KBM-7 (cell line): ENCODE measurements around the gene LRRC51.
A peak's percentile ranks its signal among the peaks of the same experiment; 100 is the strongest.
"Not testable (repeated sequence)": the region's sequence is repeated elsewhere in the genome, so short reads cannot be mapped to it uniquely, and the experiment has no call there.

Source experiments
- DNase-seq: peaks from one replicate; pipeline ENCODE4 v3.0.0-alpha.2; 2015
- in situ Hi-C: fragments of 300-500 bp; cut with MboI; formaldehyde crosslinking; loops from 2 replicates; pipeline ENCODE4 v1.14.3; 2020; ENCODE audit warnings: low sequenced_read_pairs, low pct_unique_long_range_greater_than_20kb, mixed read lengths

LRRC51 gene

DNA sequence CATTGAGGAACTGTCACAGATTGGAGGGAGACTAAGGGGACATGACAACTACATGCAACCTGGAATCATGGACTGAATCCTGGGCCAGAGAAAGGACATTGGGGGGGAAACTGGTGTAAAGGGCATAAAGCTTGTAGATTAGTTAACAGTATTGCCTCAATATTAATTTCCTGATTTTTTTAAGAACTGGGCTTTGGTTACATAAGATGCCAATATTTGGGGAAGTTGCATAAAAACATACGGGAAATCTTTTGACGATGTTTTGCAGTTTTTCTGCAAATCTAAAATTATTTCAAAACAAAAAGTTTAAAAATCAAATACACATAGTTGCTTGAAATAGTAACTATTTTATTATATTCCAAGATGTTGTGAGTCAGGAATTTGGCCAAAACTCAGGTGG is 52.0 kb downstream of the LRRC51 start:
- in situ Hi-C loops: no loop called here
- DNase-seq: no peak

DNA sequence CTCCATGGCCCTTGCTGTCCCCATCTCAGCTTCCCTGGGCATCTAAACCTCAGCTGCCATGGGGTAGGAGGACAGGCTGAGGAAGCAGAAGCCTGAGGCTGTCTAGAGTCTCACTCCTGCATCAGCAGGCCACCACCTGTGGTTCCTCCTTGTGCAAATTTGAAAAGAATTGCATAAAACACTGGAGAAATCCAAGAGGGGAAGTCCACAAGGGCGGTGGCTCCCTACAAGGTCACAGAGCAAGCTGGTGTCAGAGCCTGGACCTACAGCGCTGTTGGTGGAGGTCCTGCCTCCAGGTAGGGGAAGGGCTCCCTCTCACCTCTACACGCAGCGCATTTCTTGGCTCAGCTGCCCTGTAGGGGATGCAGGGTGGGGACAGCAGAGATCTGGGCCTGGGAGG is 54.8 kb downstream of the LRRC51 start, which contains the start of gene FOLR3:
FOLR3 (plus strand) TSS at position 253 of the 400 bp plus-strand sequence. CDS start 228 bp downstream, outside the sequence.
- in situ Hi-C loops, DNase-seq: not testable (repeated sequence)

DNA sequence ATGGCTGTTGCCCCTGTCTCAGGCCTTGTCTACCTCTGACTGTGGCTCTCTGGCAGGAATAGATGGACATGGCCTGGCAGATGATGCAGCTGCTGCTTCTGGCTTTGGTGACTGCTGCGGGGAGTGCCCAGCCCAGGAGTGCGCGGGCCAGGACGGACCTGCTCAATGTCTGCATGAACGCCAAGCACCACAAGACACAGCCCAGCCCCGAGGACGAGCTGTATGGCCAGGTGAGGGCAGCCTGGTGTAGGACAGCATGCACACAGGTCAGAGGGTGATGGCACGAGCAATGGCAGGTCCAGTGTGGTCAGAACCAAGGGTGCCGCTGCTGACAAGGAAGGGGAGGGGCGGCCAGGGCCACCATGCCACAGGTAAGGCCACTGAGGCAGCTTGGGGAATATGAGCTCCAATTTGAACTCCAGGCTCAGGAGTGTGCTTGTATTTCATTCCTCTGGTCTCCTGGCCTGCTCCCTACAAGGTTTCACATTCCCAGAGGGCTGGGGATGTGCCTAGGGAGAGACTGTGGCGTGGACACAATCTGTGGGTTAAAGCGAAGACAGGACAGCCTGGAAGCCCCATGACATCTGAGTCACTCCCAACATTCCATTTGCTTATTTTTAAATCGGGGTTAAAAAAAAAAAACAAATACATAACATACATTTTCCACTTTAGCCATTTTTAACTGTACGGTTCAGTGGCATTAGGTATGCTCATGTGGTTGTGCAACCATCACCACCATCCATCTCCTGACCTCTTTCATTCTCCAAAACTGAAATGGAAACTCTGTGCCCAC is 55.4 kb downstream of the LRRC51 start:
- in situ Hi-C loops: no loop called here
- no peak for DNase-seq

DNA sequence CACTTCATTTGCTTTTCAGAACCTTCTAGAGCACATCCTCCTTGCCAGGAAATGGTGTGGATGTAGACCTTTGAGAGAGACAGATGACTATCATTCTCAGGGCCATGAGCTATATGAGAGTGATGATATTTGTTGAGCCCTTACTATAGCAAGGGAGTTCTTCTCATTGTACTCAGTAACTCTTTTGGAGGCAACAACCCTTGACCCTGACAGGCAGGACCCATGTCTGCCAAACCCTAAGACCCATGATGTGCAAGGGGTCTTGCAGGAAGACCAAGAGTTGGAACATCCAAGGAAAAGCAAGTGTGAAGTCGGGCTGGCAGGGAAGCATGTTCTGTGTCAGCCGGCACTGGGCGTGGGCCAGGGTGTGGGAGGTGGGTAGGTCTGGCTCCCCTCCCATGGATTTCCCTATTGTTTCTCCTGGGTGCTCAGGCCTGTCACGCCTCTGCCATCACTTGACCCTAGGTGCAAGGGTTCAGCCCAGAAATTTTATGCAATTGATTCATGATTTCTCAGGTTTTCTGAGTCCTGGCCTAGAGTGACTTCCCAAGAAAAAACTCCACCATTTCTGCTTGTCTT is 56.1 kb downstream of the LRRC51 start:
- no peak for DNase-seq
- in situ Hi-C loops: no loop called here

- in situ Hi-C loops: no loop called here
- DNase-seq: no peak
Observed at GRCh38 chr11:72138821-72139390, 58.3 kb downstream of the LRRC51 start.

GRCh38 chr11:72139500-72139899 is 58.9 kb downstream of the LRRC51 start:
- DNase-seq: no peak
- in situ Hi-C loops: no loop called here

DNA sequence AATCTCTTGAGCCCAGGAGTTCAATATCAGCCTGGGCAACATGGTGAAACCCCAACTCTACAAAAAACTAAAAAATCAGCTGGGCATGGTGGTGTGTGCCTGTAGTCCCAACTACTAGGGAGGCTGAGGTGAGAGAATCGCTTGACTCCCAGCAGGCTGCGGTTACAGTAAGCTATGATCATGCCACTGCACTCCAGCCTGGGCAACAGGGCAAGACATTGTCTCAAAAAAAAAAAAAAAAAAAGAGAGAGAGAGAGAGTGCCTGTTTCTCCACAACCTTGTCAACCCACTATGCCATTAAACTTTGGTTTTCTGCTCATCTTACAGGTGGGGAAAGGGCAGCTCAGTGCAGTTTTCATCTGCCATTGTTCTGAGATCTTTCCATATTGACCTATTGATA is 60.0 kb downstream of the LRRC51 start:
- DNase-seq: no peak
- in situ Hi-C loops: no loop called here

- in situ Hi-C loops: no loop called here
- DNase-seq: peak; percentile 12
Observed at GRCh38 chr11:72141066-72141465, 60.4 kb downstream of the LRRC51 start.

- DNase-seq, in situ Hi-C loops: not testable (repeated sequence)
Observed at GRCh38 chr11:72142086-72142485, 61.4 kb downstream of the LRRC51 start.

DNA sequence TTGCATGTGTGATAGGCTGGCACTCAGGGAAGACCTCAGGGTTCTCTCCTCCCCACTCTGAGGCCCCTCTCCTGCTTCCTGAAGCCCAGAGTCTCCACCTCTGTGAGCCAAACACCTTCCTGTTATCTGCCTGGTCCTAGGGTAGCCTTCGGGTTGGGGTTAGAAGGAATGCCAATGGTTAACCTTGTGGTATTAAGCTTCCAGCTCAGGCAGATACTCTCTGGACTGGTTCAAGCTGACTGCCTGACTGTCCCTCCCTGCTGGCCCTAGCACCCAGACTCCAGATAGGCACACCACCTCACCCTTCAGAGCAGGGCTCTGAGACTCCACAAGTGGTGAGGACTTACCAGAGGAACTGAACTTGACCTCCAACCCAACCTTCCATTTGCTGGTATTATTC is 61.9 kb downstream of the LRRC51 start:
- in situ Hi-C loops, DNase-seq: not testable (repeated sequence)

GRCh38 chr11:72144807-72145565 is 64.3 kb downstream of the LRRC51 start:
- in situ Hi-C loops: no loop called here
- no peak for DNase-seq
